Measurements from ENCODE around the gene KIAA1217.

Gene KIAA1217

DNA sequence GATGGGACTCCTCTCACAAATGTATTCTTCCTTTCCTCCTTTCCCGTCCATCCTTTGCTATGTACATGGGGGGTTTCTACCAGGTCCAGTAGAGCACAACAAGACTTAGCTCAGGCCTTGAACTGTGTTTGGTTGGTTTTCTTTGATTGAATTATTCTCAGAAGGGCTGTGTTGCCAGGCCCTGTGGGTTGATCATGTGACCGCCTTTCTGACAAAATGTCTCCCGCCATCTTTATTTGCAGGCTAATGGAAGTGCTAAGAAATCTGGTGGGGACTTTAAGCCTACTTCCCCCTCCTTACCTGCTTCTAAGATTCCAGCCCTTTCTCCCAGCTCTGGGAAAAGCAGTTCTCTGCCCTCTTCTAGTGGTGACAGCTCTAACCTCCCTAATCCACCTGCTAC, 336.6 kb downstream of the KIAA1217 start:
- Histone ChIP-seq H3K36me3 (peaks cover 0 to 20% (median 0%) of the 10 kb centered on the region in 3 donors), H3K27ac (no peak overlapping the region), H3K27me3 (no peaks in the 10 kb centered on the region), H3K9me3 (no peaks in the 10 kb centered on the region), H3K4me1 (no peaks in the 10 kb centered on the region), H3K4me3 (no peak overlapping the region)
- TF ChIP-seq, protein P1, sequence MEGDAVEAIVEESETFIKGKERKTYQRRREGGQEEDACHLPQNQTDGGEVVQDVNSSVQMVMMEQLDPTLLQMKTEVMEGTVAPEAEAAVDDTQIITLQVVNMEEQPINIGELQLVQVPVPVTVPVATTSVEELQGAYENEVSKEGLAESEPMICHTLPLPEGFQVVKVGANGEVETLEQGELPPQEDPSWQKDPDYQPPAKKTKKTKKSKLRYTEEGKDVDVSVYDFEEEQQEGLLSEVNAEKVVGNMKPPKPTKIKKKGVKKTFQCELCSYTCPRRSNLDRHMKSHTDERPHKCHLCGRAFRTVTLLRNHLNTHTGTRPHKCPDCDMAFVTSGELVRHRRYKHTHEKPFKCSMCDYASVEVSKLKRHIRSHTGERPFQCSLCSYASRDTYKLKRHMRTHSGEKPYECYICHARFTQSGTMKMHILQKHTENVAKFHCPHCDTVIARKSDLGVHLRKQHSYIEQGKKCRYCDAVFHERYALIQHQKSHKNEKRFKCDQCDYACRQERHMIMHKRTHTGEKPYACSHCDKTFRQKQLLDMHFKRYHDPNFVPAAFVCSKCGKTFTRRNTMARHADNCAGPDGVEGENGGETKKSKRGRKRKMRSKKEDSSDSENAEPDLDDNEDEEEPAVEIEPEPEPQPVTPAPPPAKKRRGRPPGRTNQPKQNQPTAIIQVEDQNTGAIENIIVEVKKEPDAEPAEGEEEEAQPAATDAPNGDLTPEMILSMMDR (IDR thresholded peaks at IDR 0.05), result no peak
- no peak for DNase-seq
- intact Hi-C loops (cut with DNase I; ENCODE audit: low total_unique reads), result no loop called here

- DNase-seq, result no peak
- intact Hi-C loops (cut with DNase I; ENCODE audit: low total_unique reads), result no loop called here
- Histone ChIP-seq H3K4me1 (no peaks in the 10 kb centered on the region), H3K27me3 (peaks cover 0 to 12% of the 10 kb centered on the region in 2 donors), H3K36me3 (peaks cover 0 to 7% (median 0%) of the 10 kb centered on the region in 3 donors), H3K9me3 (no peaks in the 10 kb centered on the region), H3K27ac (no peak overlapping the region), H3K4me3 (no peak overlapping the region)
- TF ChIP-seq, protein P1 (IDR thresholded peaks at IDR 0.05), result no peak
Observed at GRCh38 chr10:24550680-24551079, 341.7 kb downstream of the KIAA1217 start.

- Histone ChIP-seq H3K27me3 (peaks cover 0 to 12% of the 10 kb centered on the region in 2 donors), H3K4me1 (no peaks in the 10 kb centered on the region), H3K27ac (no peak overlapping the region), H3K9me3 (no peaks in the 10 kb centered on the region), H3K36me3 (peaks cover 0 to 2% (median 0%) of the 10 kb centered on the region in 3 donors), H3K4me3 (no peak overlapping the region)
- DNase-seq, result no peak
- intact Hi-C loops (cut with DNase I; ENCODE audit: low total_unique reads), result no loop called here
- TF ChIP-seq, protein P1 (IDR thresholded peaks at IDR 0.05), result no peak
Observed at GRCh38 chr10:24551161-24551560, 342.2 kb downstream of the KIAA1217 start.

GRCh38 chr10:24552346-24553016, 343.5 kb downstream of the KIAA1217 start:
- Histone ChIP-seq H3K36me3 (no peaks in the 10 kb centered on the region), H3K9me3 (no peaks in the 10 kb centered on the region), H3K4me1 (peaks cover 0 to 7% (median 0%) of the 10 kb centered on the region in 4 donors), H3K4me3 (no peak overlapping the region), H3K27ac (no peak overlapping the region), H3K27me3 (peaks cover 0 to 12% of the 10 kb centered on the region in 2 donors)
- intact Hi-C loops (cut with DNase I; ENCODE audit: low total_unique reads), result no loop called here
- TF ChIP-seq, protein P1 (IDR thresholded peaks at IDR 0.05), result no peak
- no peak for DNase-seq

DNA sequence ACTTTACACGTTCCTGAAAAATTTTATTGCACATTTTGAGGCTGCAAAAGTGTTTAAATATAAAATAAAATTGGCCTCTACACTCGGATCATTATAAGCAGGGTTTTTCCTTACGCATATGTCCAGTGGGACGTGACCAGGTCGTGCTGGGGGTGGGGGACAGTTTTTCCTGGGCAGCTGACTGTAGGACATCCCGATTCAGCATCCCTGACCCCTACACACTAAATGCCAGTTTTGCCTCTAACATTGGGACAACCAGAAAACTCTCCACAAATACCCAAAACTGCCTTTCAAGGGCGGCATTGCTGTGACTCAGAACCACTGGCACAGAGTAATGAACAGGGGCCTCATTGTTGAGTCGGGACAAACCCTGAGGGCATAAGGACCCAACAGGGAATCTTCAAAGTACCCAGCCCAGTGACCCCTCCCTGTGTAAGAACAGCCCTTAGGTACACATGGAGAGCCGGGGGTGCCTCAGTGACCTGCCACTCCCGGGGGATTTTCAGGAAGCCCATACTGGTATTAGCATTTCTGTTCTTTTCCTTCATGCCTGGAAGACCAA, 344.2 kb downstream of the KIAA1217 start:
- H3K36me3 ChIP-seq, result no peaks in the 10 kb centered on the region
- H3K4me3 ChIP-seq, result no peak overlapping the region
- no peak for DNase-seq
- peaks cover 0 to 7% (median 0%) of the 10 kb centered on the region in 4 donors for H3K4me1 ChIP-seq
- no peaks in the 10 kb centered on the region for H3K9me3 ChIP-seq
- peaks cover 0 to 12% of the 10 kb centered on the region in 2 donors for H3K27me3 ChIP-seq
- TF ChIP-seq, protein P1 (IDR thresholded peaks at IDR 0.05), result no peak
- H3K27ac ChIP-seq, result no peak overlapping the region
- intact Hi-C loops (cut with DNase I; ENCODE audit: low total_unique reads), result no loop called here

All from tibial artery (tissue), 4 donors.